Natural killer cell (primary cell): Measurements from ENCODE around the gene A3GALT2. TPM values are rescaled to one million over a fixed set of nuclear protein-coding genes. Genes with fewer than 3 reads are reported as not detected.

Experiments used
- ATAC-seq, 3 donors: fragments of 150-1000 bp in 2 of 3; fragments of 200-7000 bp in 1 of 3; cut with Tn5 transposase; 1 replicate in 1 of 3; 2 replicates in 2 of 3; pipeline ENCODE4 v1.10.0; 2021; ENCODE audit warnings: mild to moderate bottlenecking in 2 of 3, moderate library complexity in 2 of 3
- DNase-seq, 2 donors: peaks; one replicate each; pipeline versions ENCODE4 v3.0.0 to v3.0.0-alpha.2; 2013 to 2021; ENCODE audit warnings: mixed read lengths in 1 of 2
- H3K27ac ChIP-seq: one replicate; pipeline ENCODE4 v1.5.1; 2013; ENCODE audit warnings: mild to moderate bottlenecking, low read length
- H3K27me3 ChIP-seq: one replicate; pipeline ENCODE4 v1.6.1; 2013; ENCODE audit warnings: low read length; ENCODE audit not compliant: control insufficient read depth, insufficient read depth
- H3K36me3 ChIP-seq: one replicate; pipeline ENCODE4 v1.6.1; 2013; ENCODE audit warnings: low read length; ENCODE audit not compliant: control insufficient read depth, insufficient read depth
- H3K4me1 ChIP-seq: one replicate; pipeline ENCODE4 v1.6.1; 2013; ENCODE audit warnings: low read length; ENCODE audit not compliant: control insufficient read depth, insufficient read depth
- H3K4me3 ChIP-seq: one replicate; pipeline ENCODE4 v1.5.1; 2013; ENCODE audit warnings: low read length
- H3K9me3 ChIP-seq: one replicate; pipeline ENCODE4 v1.6.1; 2013; ENCODE audit warnings: low read length; ENCODE audit not compliant: control insufficient read depth, insufficient read depth
- H3K27ac Mint-ChIP-seq, 2 donors: one replicate each; pipeline ENCODE4 v1.8.0; 2022; ENCODE audit warnings: mild to moderate bottlenecking in 2 of 2, mixed read lengths in 2 of 2, moderate library complexity in 1 of 2
- H3K27me3 Mint-ChIP-seq, 2 donors: one replicate each; pipeline ENCODE4 v1.8.0; 2022; ENCODE audit warnings: low read depth in 2 of 2, mixed read lengths in 2 of 2
- H3K36me3 Mint-ChIP-seq: one replicate; pipeline ENCODE4 v1.8.0; 2022; ENCODE audit warnings: mixed read lengths
- H3K4me1 Mint-ChIP-seq, 2 donors: one replicate each; pipeline ENCODE4 v1.8.0; 2022; ENCODE audit warnings: mixed read lengths in 2 of 2
- H3K4me3 Mint-ChIP-seq: one replicate; pipeline ENCODE4 v1.8.0; 2022; ENCODE audit warnings: mild to moderate bottlenecking, moderate library complexity, mixed read lengths
- H3K9me3 Mint-ChIP-seq, 2 donors: one replicate each; pipeline ENCODE4 v1.8.0; 2022; ENCODE audit warnings: mixed read lengths in 2 of 2
- WGBS: methylation state at CpG from one replicate; pipeline ENCODE4 v1.1.7; 2013; ENCODE audit warnings: missing lambda C conversion rate; ENCODE audit not compliant: insufficient coverage; 5-methylcytosine and 5-hydroxymethylcytosine counted together
- intact Hi-C: fragments of 100-400 bp; cut with micrococcal nuclease; formaldehyde crosslinking; loops from one replicate; pipeline ENCODE4 v1.14.2; 2022
- total RNA-seq, 4 donors: library from RNA; stranded (reverse); fragments of 120-200 nt in 1 of 4; gene quantifications; one replicate each; pipeline versions ENCODE4 v1.2.3 to v1.2.4, GENCODE V29; 2013 to 2022
- TF ChIP-seq, protein P1 (sequence below): fragments of 200-600 bp; IDR thresholded peaks from one replicate; pipeline ENCODE4 v1.8.0; 2022; ENCODE audit warnings: antibody characterized with exemption

A3GALT2 gene
- total RNA-seq, 3 donors from 2014 or later (not counting 1 experiment from before 2014, with no cell fraction given): not detected

DNA sequence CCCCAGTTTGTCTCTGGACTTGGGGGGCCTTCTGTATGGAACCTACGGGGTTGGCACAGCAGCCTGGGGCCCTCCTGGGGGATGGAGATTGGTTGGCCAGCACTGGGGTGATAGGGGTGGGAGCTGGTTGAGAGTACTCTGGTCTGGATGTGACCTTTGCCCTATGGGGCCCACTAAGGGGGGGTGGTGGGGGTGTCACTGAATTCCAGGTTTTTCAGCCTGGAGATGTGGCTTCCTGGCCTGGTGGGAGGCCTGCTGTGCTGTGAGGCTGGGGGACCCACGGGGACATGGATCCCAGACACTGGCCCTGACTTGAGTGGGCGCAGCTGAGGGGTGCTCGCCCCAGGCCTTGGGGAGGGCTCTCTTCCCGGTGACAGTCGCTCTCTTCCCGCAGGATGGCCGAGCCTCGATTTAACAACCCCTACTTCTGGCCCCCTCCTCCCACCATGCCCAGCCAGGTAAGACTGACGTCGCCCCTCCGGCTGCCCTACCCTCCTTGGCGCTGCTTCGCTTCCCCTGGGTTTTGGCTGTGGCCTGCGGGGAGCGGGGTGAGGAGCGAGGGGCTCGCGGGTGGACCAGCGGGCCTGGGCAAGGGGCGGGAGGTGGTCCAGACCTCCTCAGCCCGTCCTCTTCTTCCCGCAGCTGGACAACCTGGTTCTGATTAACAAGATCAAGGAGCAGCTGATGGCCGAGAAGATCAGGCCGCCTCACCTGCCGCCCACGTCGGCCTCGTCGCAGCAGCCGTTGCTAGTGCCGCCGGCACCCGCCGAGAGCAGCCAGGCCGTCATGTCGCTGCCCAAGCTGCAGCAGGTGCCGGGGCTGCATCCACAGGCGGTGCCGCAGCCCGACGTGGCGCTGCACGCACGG lies 45.0 kb downstream of the A3GALT2 start:
- H3K27ac ChIP-seq: peak overlapping the region; percentile 46
- H3K9me3 ChIP-seq: no peaks in the 10 kb centered on the region
- ATAC-seq: no peak
- no peak overlapping the region for H3K4me3 ChIP-seq
- intact Hi-C loops: no loop called here
- no peaks in the 10 kb centered on the region for H3K36me3 Mint-ChIP-seq
- DNase-seq: no peak
- 97% methylated on average over 45 of the region's 45 CpGs for WGBS
- H3K27me3 Mint-ChIP-seq: no peaks in the 10 kb centered on the region
- peak overlapping the region; percentile 94 to 98 for H3K27ac Mint-ChIP-seq
- no peaks in the 10 kb centered on the region for H3K27me3 ChIP-seq
- no peak overlapping the region for H3K4me3 Mint-ChIP-seq
- H3K4me1 Mint-ChIP-seq: peaks cover 45 to 51% of the 10 kb centered on the region in 2 donors
- TF ChIP-seq, protein P1, sequence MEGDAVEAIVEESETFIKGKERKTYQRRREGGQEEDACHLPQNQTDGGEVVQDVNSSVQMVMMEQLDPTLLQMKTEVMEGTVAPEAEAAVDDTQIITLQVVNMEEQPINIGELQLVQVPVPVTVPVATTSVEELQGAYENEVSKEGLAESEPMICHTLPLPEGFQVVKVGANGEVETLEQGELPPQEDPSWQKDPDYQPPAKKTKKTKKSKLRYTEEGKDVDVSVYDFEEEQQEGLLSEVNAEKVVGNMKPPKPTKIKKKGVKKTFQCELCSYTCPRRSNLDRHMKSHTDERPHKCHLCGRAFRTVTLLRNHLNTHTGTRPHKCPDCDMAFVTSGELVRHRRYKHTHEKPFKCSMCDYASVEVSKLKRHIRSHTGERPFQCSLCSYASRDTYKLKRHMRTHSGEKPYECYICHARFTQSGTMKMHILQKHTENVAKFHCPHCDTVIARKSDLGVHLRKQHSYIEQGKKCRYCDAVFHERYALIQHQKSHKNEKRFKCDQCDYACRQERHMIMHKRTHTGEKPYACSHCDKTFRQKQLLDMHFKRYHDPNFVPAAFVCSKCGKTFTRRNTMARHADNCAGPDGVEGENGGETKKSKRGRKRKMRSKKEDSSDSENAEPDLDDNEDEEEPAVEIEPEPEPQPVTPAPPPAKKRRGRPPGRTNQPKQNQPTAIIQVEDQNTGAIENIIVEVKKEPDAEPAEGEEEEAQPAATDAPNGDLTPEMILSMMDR: no peak
- H3K36me3 ChIP-seq: peaks cover 30% of the 10 kb centered on the region
- no peaks in the 10 kb centered on the region for H3K9me3 Mint-ChIP-seq
- peaks cover 46% of the 10 kb centered on the region for H3K4me1 ChIP-seq

DNA sequence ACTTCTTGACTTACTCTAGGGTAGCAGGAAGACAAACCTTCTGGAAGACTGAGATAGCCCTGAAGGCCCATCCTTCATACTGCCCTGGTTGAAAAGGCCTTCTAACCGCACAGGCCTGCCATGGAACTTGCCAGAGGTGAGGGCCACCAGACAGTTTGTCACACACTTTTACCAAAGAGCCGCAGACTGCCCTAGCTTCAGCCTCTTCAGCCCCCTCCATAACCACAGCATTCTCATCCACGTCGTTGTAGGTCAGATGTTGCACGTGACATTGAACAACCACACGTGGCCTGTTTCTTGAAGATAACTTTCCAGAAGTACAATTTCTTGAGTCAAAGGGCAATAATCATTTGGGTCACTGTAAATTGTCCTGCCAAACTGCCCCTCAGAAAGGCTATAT lies 45.7 kb downstream of the A3GALT2 start:
- Mint-ChIP-seq H3K27ac (peak overlapping the region; percentile 94 to 98), H3K9me3 (no peaks in the 10 kb centered on the region), H3K4me3 (no peak overlapping the region), H3K36me3 (no peaks in the 10 kb centered on the region), H3K27me3 (no peaks in the 10 kb centered on the region), H3K4me1 (peaks cover 49 to 56% of the 10 kb centered on the region in 2 donors)
- no peak for DNase-seq
- peaks cover 24% of the 10 kb centered on the region for H3K36me3 ChIP-seq
- intact Hi-C loops: no loop called here
- H3K4me3 ChIP-seq: no peak overlapping the region
- peaks cover 46% of the 10 kb centered on the region for H3K4me1 ChIP-seq
- no peaks in the 10 kb centered on the region for H3K9me3 ChIP-seq
- peak overlapping the region; percentile 46 for H3K27ac ChIP-seq
- peak in 1 of 3 donors; percentile 43 for ATAC-seq
- TF ChIP-seq, protein P1: no peak
- no peaks in the 10 kb centered on the region for H3K27me3 ChIP-seq
- WGBS: 57% methylated on average over 6 of the region's 6 CpGs

DNA sequence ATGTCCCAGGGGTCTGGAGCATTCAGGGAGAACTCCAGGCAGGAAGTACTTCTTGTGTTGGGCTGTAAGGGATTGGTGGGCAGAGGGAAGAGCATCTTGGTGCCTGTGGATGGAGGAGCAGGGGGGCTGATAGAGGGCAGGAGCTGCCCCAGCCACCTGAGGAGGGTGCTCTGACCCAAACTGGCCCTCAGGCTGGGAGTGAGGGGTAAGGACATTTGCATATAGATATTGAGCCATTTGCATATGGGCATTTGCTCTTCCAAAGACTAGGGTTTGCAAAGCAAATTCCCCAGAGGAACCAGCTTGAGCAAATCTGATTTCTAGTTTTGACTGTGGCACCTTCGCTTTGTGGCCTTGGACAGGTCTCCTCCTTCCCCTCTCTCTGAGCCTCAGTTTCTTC lies 46.5 kb downstream of the A3GALT2 start:
- TF ChIP-seq, protein P1: no peak
- no peaks in the 10 kb centered on the region for H3K9me3 Mint-ChIP-seq
- Histone ChIP-seq H3K4me3 (no peak overlapping the region), H3K27me3 (no peaks in the 10 kb centered on the region), H3K36me3 (peaks cover 16% of the 10 kb centered on the region), H3K27ac (peak overlapping the region; percentile 68), H3K9me3 (no peaks in the 10 kb centered on the region), H3K4me1 (peaks cover 46% of the 10 kb centered on the region)
- no CpG with 5 or more reads among the region's 1 CpG for WGBS
- no peaks in the 10 kb centered on the region for H3K27me3 Mint-ChIP-seq
- no peaks in the 10 kb centered on the region for H3K36me3 Mint-ChIP-seq
- DNase-seq (no peak), ATAC-seq (no peak)
- intact Hi-C loops: no loop called here
- H3K4me3 Mint-ChIP-seq: peak overlapping the region; percentile 47
- H3K27ac Mint-ChIP-seq: peak overlapping the region; percentile 94 to 98
- H3K4me1 Mint-ChIP-seq: peaks cover 49 to 56% of the 10 kb centered on the region in 2 donors
